Measurements from ENCODE around the gene PKHD1. TPM values are rescaled to one million over a fixed set of nuclear protein-coding genes. Genes with fewer than 3 reads are reported as not detected.

PKHD1 gene
- total RNA-seq, 1 experiment from 2014 or later: not detected

DNA sequence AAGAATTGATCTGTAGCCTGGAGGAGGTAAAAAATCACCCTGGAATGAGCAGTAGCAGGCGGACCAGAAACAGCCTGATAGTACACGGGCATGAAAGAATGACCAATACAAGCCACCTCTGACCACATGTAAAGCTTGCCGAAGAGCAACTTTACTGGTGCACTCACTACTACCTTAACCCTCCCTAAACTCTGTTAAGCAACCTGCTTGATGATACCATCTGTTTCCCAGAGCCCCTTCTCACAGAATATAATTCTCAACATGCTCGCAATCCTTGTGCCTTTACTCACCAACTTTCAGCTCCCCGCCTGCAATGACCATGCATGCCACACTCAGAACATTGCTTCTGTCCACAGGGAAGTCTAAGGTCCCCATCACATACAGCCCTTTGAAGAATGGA, 296.5 kb downstream of the PKHD1 start:
- in situ Hi-C loops (cut with HindIII; ENCODE audit: low pct_unique_long_range_greater_than_20kb, low sequenced_read_pairs) (no loop called here), intact Hi-C loops (cut with micrococcal nuclease; ENCODE audit: unreplicated experiment) (no loop called here)
- no peak for ATAC-seq
- H3K27me3 ChIP-seq (ENCODE audit: control insufficient read depth, insufficient read depth, low read length): no peaks in the 10 kb centered on the region
- CTCF ChIA-PET: no interaction called here
- H3K4me3 ChIP-seq (ENCODE audit: low read depth in 2 of 2, low read length in 2 of 2): no peak overlapping the region
- no TSS peak for BruUV-seq (replicated peaks)
- H3K36me3 ChIP-seq (ENCODE audit: control insufficient read depth, insufficient read depth, low read length): no peaks in the 10 kb centered on the region
- H3K9me3 ChIP-seq (ENCODE audit: control insufficient read depth, insufficient read depth, low read depth, low read length): no peaks in the 10 kb centered on the region
- H3K4me1 ChIP-seq (ENCODE audit: control insufficient read depth, insufficient read depth, low read length): no peaks in the 10 kb centered on the region
- no peak overlapping the region for H3K27ac ChIP-seq (ENCODE audit: low read length)
- POLR2A ChIA-PET: no interaction called here
- no peak for TF ChIP-seq POLR2AphosphoS5 (IDR thresholded peaks at IDR 0.05; ENCODE audit: low read depth, low read length)
- no peak for TF ChIP-seq TCF7L2 (IDR thresholded peaks at IDR 0.05; ENCODE audit: low read depth, low read length)
- no peak for TF ChIP-seq CTCF (IDR thresholded peaks at IDR 0.05)
- TF ChIP-seq SIN3A (IDR thresholded peaks at IDR 0.05; ENCODE audit: borderline replicate concordance, insufficient read depth, low read depth, low read length): no peak
- TF ChIP-seq, protein P1, sequence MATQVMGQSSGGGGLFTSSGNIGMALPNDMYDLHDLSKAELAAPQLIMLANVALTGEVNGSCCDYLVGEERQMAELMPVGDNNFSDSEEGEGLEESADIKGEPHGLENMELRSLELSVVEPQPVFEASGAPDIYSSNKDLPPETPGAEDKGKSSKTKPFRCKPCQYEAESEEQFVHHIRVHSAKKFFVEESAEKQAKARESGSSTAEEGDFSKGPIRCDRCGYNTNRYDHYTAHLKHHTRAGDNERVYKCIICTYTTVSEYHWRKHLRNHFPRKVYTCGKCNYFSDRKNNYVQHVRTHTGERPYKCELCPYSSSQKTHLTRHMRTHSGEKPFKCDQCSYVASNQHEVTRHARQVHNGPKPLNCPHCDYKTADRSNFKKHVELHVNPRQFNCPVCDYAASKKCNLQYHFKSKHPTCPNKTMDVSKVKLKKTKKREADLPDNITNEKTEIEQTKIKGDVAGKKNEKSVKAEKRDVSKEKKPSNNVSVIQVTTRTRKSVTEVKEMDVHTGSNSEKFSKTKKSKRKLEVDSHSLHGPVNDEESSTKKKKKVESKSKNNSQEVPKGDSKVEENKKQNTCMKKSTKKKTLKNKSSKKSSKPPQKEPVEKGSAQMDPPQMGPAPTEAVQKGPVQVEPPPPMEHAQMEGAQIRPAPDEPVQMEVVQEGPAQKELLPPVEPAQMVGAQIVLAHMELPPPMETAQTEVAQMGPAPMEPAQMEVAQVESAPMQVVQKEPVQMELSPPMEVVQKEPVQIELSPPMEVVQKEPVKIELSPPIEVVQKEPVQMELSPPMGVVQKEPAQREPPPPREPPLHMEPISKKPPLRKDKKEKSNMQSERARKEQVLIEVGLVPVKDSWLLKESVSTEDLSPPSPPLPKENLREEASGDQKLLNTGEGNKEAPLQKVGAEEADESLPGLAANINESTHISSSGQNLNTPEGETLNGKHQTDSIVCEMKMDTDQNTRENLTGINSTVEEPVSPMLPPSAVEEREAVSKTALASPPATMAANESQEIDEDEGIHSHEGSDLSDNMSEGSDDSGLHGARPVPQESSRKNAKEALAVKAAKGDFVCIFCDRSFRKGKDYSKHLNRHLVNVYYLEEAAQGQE (IDR thresholded peaks at IDR 0.05; ENCODE audit: insufficient read depth in 1 of 2, low read depth in 2 of 2, low read length in 1 of 2): no peak
- no peak for DNase-seq (ENCODE audit: low read depth, low spot score)

- Histone ChIP-seq H3K27ac (ENCODE audit: low read length) (no peak overlapping the region), H3K36me3 (ENCODE audit: control insufficient read depth, insufficient read depth, low read length) (no peaks in the 10 kb centered on the region), H3K4me3 (ENCODE audit: low read depth in 2 of 2, low read length in 2 of 2) (no peak overlapping the region), H3K4me1 (ENCODE audit: control insufficient read depth, insufficient read depth, low read length) (no peaks in the 10 kb centered on the region), H3K9me3 (ENCODE audit: control insufficient read depth, insufficient read depth, low read depth, low read length) (no peaks in the 10 kb centered on the region), H3K27me3 (ENCODE audit: control insufficient read depth, insufficient read depth, low read length) (no peaks in the 10 kb centered on the region)
- intact Hi-C loops (cut with micrococcal nuclease; ENCODE audit: unreplicated experiment) (no loop called here), in situ Hi-C loops (cut with HindIII; ENCODE audit: low pct_unique_long_range_greater_than_20kb, low sequenced_read_pairs) (no loop called here)
- no peak for TF ChIP-seq TCF7L2 (IDR thresholded peaks at IDR 0.05; ENCODE audit: low read depth, low read length)
- TF ChIP-seq CTCF (IDR thresholded peaks at IDR 0.05): no peak
- TF ChIP-seq, protein P1 (IDR thresholded peaks at IDR 0.05; ENCODE audit: insufficient read depth in 1 of 2, low read depth in 2 of 2, low read length in 1 of 2): no peak
- no peak for TF ChIP-seq SIN3A (IDR thresholded peaks at IDR 0.05; ENCODE audit: borderline replicate concordance, insufficient read depth, low read depth, low read length)
- no peak for TF ChIP-seq POLR2AphosphoS5 (IDR thresholded peaks at IDR 0.05; ENCODE audit: low read depth, low read length)
- DNase-seq (ENCODE audit: low read depth, low spot score) (no peak), ATAC-seq (no peak)
- ChIA-PET POLR2A (no interaction called here), CTCF (no interaction called here)
- BruUV-seq (replicated peaks): no TSS peak
These were observed 299.3 kb downstream of the PKHD1 start for GRCh38 chr6:51788121-51788520.
